Thymus (tissue), 11 donors: ENCODE results near the gene CTSA. TPM values are rescaled to one million over a fixed set of nuclear protein-coding genes. Genes with fewer than 3 reads are reported as not detected.
"Not testable (repeated sequence)": the region's sequence is repeated elsewhere in the genome, so short reads cannot be mapped to it uniquely, and the experiment has no call there.

Experiments used
- DNase-seq, 9 donors: peaks; one replicate each; pipeline ENCODE4 v3.0.0-alpha.2; 2013; ENCODE audit warnings: low spot score in 9 of 9, low read depth in 6 of 9, missing footprints in 1 of 9
- H3K27ac ChIP-seq, 2 donors: one replicate each; pipeline ENCODE4 v1.5.1; 2013; ENCODE audit warnings: control low read depth in 1 of 2, low read depth in 1 of 2, low read length in 1 of 2, mild to moderate bottlenecking in 1 of 2, moderate library complexity in 1 of 2
- H3K27me3 ChIP-seq, 2 donors: one replicate each; pipeline ENCODE4 v1.5.1; 2013; ENCODE audit warnings: low read length in 1 of 2; ENCODE audit not compliant: control insufficient read depth in 2 of 2, insufficient read depth in 1 of 2
- H3K36me3 ChIP-seq, 2 donors: one replicate each; pipeline ENCODE4 v1.5.1; 2013; ENCODE audit warnings: low read length in 1 of 2, mild to moderate bottlenecking in 1 of 2, moderate library complexity in 1 of 2; ENCODE audit not compliant: control insufficient read depth in 2 of 2, insufficient read depth in 2 of 2
- H3K4me1 ChIP-seq, 2 donors: one replicate each; pipeline ENCODE4 v1.5.1; 2013; ENCODE audit warnings: low read length in 2 of 2; ENCODE audit not compliant: control insufficient read depth in 2 of 2, insufficient read depth in 2 of 2
- H3K4me3 ChIP-seq, 2 donors: one replicate each; pipeline ENCODE4 v1.5.1; 2013; ENCODE audit warnings: low read length in 2 of 2, control low read depth in 1 of 2, mild to moderate bottlenecking in 1 of 2
- H3K9me3 ChIP-seq, 2 donors: one replicate each; pipeline ENCODE4 v1.5.1; 2013; ENCODE audit warnings: low read length in 1 of 2, mild to moderate bottlenecking in 1 of 2; ENCODE audit not compliant: control insufficient read depth in 2 of 2, insufficient read depth in 1 of 2
- WGBS: extraction: QIAGEN DNeasy Blood & Tissue Kit; methylation state at CpG from one replicate; pipeline ENCODE4 v1.1.7; 2013; 5-methylcytosine and 5-hydroxymethylcytosine counted together
- polyA plus RNA-seq: library from polyadenylated mRNA; stranded (reverse); fragments of 200-250 nt; gene quantifications from one replicate; pipeline ENCODE4 v1.2.3, GENCODE V29; 2013
- total RNA-seq: library from RNA; stranded (reverse); fragments of 120-200 nt; gene quantifications from one replicate; pipeline ENCODE4 v1.2.4, GENCODE V29; 2013
- donor health status: healthy.

The CTSA gene
- total and polyA plus RNA-seq, 2 donors, result 19.9 to 56.0 TPM

- 95% methylated on average over 12 of the region's 12 CpGs for WGBS
- no peaks in the 10 kb centered on the region for H3K9me3 ChIP-seq
Measured at GRCh38 chr20:45898285-45898684, 7.2 kb downstream of the CTSA start.

GRCh38 chr20:45899046-45899835 lies 8.1 kb downstream of the CTSA start:
- H3K36me3 ChIP-seq, result peaks cover 34 to 47% of the 10 kb centered on the region in 2 donors
- H3K27ac ChIP-seq, result no peak overlapping the region
- 96% methylated on average over 13 of the region's 13 CpGs for WGBS
- no peaks in the 10 kb centered on the region for H3K9me3 ChIP-seq
- H3K27me3 ChIP-seq, result no peaks in the 10 kb centered on the region
- H3K4me1 ChIP-seq, result peaks cover 0 to 4% of the 10 kb centered on the region in 2 donors
- H3K4me3 ChIP-seq, result no peak overlapping the region
- DNase-seq, result no peak

More at GRCh38 chr20:45898285-45898684, 7.2 kb downstream of the CTSA start:
- no peak for DNase-seq
- Histone ChIP-seq H3K4me3 (no peak overlapping the region), H3K27ac (no peak overlapping the region), H3K27me3 (no peaks in the 10 kb centered on the region), H3K4me1 (no peaks in the 10 kb centered on the region), H3K36me3 (peaks cover 40 to 53% of the 10 kb centered on the region in 2 donors)

GRCh38 chr20:45901332-45901731 lies 10.2 kb downstream of the CTSA start:
- H3K27ac ChIP-seq, H3K27me3 ChIP-seq, H3K9me3 ChIP-seq, DNase-seq, H3K4me3 ChIP-seq: not testable (repeated sequence)
- WGBS, result 97% methylated on average over 6 of the region's 6 CpGs
- Histone ChIP-seq H3K4me1 (peaks cover 0 to 24% of the 10 kb centered on the region in 2 donors), H3K36me3 (peaks cover 21 to 32% of the 10 kb centered on the region in 2 donors)

GRCh38 chr20:45902199-45902701 lies 11.1 kb downstream of the CTSA start:
- no peaks in the 10 kb centered on the region for H3K27me3 ChIP-seq
- H3K36me3 ChIP-seq, result peaks cover 13 to 24% of the 10 kb centered on the region in 2 donors
- no peak for DNase-seq
- H3K9me3 ChIP-seq, result no peaks in the 10 kb centered on the region
- H3K4me1 ChIP-seq, result peaks cover 0 to 24% of the 10 kb centered on the region in 2 donors
- no peak overlapping the region for H3K4me3 ChIP-seq
- no peak overlapping the region for H3K27ac ChIP-seq
- WGBS, result 97% methylated on average over 14 of the region's 14 CpGs

- DNase-seq, result peak in 2 of 9 donors; percentile 44 to 69
- Histone ChIP-seq H3K27me3 (no peaks in the 10 kb centered on the region), H3K4me3 (peak overlapping the region in 1 of 2 donors; percentile 13), H3K36me3 (peaks cover 0 to 8% of the 10 kb centered on the region in 2 donors), H3K4me1 (peaks cover 0 to 26% of the 10 kb centered on the region in 2 donors), H3K27ac (peak overlapping the region in 1 of 2 donors; percentile 90), H3K9me3 (no peaks in the 10 kb centered on the region)
- WGBS, result 69% methylated on average over 16 of the region's 16 CpGs
Measured at GRCh38 chr20:45904583-45905504, 13.7 kb downstream of the CTSA start.

- WGBS, result 96% methylated on average over 8 of the region's 8 CpGs
- Histone ChIP-seq H3K36me3 (peaks cover 0 to 8% of the 10 kb centered on the region in 2 donors), H3K4me1 (peaks cover 2 to 31% of the 10 kb centered on the region in 2 donors), H3K27me3 (peaks cover 0 to under 1% of the 10 kb centered on the region in 2 donors), H3K9me3 (no peaks in the 10 kb centered on the region), H3K27ac (peak overlapping the region in 1 of 2 donors; percentile 90), H3K4me3 (no peak overlapping the region)
- no peak for DNase-seq
Measured at GRCh38 chr20:45905505-45906079, 14.5 kb downstream of the CTSA start.

GRCh38 chr20:45907219-45907948 lies 16.2 kb downstream of the CTSA start:
- no peak overlapping the region for H3K4me3 ChIP-seq
- H3K36me3 ChIP-seq, result peaks cover 0 to 5% of the 10 kb centered on the region in 2 donors
- WGBS, result 96% methylated on average over 17 of the region's 17 CpGs
- no peak overlapping the region for H3K27ac ChIP-seq
- peaks cover 16 to 49% of the 10 kb centered on the region in 2 donors for H3K4me1 ChIP-seq
- DNase-seq, result no peak
- H3K27me3 ChIP-seq, result peaks cover 10 to 19% of the 10 kb centered on the region in 2 donors
- no peaks in the 10 kb centered on the region for H3K9me3 ChIP-seq

GRCh38 chr20:45908084-45908483 lies 16.9 kb downstream of the CTSA start:
- no peak overlapping the region for H3K4me3 ChIP-seq
- no peak overlapping the region for H3K27ac ChIP-seq
- 95% methylated on average over 2 of the region's 2 CpGs for WGBS
- H3K4me1 ChIP-seq, result peaks cover 16 to 51% of the 10 kb centered on the region in 2 donors
- H3K27me3 ChIP-seq, result peaks cover 12 to 26% of the 10 kb centered on the region in 2 donors
- H3K36me3 ChIP-seq, result peaks cover 0 to 5% of the 10 kb centered on the region in 2 donors
- no peaks in the 10 kb centered on the region for H3K9me3 ChIP-seq
- DNase-seq, result no peak
